HG02981 (cell line): ENCODE measurements around the gene ABCB11.
"Not testable (repeated sequence)": the region's sequence is repeated elsewhere in the genome, so short reads cannot be mapped to it uniquely, and the experiment has no call there.

Source experiments
- ATAC-seq: cut with Tn5 transposase; IDR thresholded peaks from one replicate; pipeline ENCODE4 v1.9.1; 2021; ENCODE audit warnings: mild to moderate bottlenecking, moderate library complexity; ENCODE audit not compliant: unreplicated experiment

Gene ABCB11

DNA sequence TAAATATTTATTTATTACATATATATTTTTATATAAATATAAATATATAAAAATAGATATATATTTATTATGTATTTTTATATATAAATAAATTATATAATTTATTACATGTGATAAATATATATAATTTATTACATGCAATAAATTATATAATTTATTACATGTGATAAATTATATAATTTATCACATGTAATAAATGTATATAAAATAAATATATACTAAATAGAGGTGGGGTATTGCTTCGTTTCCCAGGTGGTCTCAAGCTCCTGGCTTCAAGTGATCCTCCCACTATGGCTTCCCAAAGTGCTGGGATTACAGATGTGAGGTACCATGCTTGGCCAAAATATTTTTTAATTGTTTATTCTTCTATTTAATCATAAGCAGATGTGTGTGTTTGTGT is 133.7 kb downstream of the ABCB11 start:
- ATAC-seq, result no peak

DNA sequence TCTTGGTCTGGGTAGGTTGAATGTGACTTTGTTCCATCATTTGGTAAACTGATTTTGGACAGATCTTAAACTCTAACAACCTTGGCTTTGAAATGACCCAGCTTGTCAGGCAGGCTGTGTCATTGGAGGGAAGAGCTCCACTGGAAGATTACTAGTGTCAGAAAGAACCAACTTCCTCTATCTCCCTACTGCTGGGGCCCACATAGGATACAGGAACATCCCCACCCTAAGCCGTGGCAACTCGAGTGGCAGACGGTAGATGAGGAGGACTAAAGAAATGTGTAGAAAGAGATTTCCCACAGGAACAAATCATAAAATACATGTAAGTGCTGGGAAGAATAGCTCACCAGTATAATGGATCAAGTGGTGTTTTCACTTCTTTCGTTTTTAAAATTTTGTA is 134.3 kb downstream of the ABCB11 start:
- ATAC-seq, result no peak

DNA sequence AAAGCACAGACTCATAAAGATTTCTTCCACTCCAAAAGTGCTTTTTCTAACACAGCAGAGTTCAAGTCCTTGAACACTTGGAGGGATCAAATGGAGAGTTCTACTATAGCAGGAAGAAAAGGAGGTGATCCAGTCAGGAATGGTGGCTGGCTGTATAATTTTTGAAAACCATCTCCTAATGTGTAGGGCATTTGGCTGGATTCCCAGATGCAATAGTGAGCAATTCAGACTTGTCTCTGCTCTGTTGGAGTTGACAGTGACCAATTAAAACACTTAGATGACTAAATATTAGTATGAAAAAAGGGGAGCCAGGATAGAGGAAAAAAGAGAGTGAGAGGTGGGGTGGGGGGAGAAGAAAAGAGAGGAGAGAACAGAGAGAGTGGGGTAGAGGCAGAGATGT is 135.4 kb downstream of the ABCB11 start:
- no peak for ATAC-seq

DNA sequence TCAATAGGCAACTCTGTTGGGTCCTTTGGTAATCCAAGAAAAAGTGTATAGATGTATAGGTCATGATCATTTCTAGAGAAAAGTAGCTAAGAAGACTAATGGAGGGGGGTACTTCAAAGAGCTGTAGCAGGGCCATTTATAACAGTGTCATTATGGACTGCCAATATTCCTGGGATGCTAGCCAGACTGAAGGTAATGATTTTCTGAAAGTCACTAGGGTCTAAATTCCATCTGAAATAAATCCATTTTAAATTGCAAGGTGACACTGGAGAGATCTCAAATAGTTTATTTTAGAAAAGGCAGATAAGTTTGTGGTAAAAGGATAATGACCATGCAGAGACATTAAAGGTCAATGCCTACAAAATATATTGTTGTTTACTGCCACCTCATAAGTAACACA is 136.4 kb downstream of the ABCB11 start:
- ATAC-seq, result no peak

DNA sequence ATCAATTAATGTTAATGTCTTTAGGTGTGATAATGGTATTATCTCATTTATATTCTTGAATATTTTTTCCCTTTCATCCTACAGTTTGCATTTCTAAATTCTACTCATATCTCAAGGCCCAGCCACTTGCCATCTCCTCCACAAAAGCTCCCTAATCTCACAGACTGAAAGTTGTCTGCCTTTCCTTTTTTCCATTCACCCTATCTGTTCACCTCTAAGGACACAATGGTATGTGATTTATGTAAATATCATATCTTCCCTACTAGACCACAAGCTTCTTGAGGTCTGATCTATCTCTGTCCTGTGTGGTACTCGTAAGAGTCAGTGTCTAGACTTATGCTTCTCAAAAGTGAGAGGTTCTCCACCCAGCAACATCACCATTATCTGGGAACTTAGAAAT is 137.0 kb downstream of the ABCB11 start:
- no peak for ATAC-seq

DNA sequence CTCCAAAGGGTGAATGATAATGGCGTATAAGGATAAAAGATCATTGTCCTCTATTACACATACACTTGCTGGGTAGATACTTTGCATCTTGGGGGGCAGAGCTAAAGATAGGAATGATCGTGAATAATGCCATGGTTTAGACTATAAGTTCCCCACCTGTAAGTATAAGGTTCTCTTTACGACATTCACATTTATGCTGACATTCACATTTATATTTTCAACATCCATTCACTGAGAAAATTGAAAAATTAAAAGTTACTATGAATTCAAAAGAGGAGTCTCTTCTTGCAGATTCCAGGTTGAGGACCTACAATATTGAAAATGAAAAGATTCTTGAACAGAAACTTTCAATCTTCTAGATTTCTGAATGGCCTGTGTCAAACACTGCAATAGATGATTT is 138.8 kb downstream of the ABCB11 start:
- no peak for ATAC-seq

DNA sequence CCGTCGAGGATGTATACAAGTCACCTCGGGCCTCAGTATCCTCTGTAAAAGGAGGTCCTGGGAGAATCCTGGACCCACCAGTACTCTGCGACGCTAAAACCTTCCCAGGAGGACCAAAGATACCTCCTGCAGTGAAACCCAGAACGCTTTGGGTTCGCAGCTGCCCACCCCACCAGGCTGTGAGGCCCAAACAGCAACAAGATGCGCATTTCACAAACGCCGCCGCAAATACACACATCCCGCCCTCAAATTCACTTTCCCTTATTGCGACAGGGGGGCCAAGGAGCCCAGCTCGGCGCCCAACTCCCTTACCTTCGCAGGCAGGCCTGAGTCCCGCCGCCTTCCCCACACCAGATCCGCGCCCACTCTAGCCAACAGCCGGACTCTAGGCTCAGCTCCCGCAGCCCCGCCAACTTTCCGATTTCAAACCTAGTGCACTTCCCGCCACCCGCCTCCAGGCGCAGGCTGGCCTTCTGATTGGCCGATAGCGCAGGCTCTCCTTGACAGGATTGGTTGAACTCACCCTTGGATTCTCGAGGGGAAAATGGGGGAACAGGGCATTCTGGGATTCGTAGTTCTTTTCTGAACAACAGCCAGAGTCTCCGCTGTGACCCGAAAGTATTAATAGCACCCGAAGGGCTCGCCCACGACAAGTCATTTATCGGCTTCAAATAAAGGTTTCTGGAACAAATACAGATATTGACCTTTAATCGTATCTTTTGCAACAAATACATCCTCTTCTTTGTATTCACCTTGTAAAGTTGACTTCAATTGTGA is 140.9 kb downstream of the ABCB11 start, which contains the start of gene SPC25:
Gene SPC25, minus strand, starts transcription at position 425 of the 777 bp plus-strand sequence. CDS start 911 bp downstream, outside the sequence.
- ATAC-seq, result peak; percentile 100

DNA sequence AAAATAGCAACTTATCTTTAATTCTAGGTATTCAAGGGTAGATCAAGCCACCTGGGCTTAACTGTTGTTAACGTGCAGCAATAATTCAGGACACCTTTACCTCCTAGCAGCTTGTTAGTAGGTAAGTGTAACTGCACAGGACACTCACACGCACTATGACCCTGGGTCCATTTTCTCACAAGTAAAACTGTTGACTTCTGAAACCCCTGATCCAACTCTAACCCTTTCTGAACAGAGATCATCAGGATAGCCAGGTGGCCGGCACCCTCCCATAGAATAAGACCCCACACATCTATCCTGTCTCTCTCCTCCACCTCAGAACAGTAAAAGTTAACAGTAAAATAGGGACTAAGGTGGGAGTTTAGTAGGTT is 141.5 kb downstream of the ABCB11 start:
- ATAC-seq, result no peak

DNA sequence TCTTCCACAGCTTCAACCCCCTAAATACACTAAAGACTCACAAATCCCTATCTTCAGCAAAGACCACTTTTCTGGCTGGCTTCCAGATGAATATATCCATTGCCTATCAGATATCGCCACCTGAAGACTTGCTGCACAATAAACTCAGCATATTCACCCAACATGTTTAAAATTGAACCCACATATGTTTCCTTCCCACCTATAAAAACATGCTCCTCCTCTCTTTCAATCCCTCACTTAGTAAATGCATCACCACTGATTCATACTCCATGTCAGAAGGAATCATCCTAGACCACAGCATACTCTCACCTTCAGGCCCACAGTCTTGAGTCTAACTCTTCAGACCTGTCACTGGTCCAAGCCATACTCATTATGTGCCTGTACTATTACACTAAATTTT is 146.1 kb downstream of the ABCB11 start:
- no peak for ATAC-seq

DNA sequence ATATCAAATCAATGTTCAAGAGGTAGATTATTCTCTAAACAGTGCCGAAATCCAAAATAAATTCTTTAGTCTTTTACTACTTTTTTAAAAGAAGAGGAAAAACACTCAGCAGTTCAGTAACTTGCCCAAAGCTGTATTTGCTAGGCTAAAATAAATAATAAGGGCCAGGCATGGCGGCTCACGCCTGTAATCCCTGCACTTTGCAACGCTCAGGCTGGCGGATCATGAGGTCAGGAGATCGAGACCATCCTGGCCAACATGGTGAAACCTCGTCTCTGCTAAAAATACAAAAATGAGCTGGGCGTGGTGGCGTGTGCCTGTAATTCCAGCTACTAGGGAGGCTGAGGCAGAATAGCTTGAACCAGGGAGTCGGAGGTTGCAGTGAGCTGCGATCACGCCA is 149.0 kb downstream of the ABCB11 start:
- ATAC-seq, result not testable (repeated sequence)

DNA sequence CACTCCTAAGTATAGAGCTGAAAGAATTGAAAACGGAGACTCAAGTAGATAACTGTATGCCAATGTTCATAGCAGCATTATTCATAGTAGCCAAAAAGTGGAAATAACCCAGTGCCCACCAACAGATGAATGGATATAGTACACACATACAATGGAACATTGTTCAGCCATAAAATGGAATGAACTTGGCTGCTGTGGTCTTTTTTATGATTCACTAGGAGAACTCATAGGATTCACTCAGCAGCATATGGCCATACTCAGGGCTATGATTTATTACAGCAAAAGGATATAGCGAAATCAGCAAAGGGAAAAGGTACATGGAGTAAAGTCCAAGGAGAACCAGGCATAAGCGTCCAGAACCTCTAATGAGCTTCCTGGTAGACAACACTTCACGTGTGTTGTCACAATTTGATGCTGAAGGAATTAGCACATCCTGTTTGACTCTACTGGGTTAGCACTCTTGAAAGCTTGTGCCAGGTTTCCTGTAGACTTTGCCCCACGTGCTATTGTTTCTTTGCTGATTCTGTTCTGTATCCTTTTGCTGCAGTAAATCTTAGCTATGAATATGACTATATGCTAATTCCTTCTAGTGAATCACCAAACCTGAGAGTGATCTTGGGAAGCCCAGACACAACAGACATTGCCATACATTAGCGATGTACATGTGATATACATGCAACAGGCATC is 156.6 kb downstream of the ABCB11 start:
- ATAC-seq, result no peak

DNA sequence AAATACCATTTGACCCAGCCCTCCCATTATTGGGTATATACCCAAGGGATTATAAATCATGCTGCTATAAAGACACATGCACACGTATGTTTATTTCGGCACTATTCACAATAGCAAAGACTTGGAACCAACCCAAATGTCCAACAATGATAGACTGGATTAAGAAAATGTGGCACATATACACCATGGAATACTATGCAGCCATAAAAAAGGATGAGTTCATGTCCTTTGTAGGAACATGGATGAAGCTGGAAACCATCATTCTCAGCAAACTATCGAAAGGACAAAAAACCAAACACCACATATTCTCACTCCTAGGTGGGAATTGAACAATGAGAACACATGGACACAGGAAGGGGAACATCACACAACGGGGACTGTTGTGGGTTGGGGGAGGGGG is 160.3 kb downstream of the ABCB11 start:
- ATAC-seq, result not testable (repeated sequence)
